Right lobe of liver (tissue), 6 donors: ENCODE results near the gene MYO1B. TPM values are rescaled to one million over a fixed set of nuclear protein-coding genes. Genes with fewer than 3 reads are reported as not detected.

ENCODE experiments used
- ATAC-seq, 4 donors: fragments of 200-7000 bp; cut with Tn5 transposase; one replicate each; pipeline ENCODE4 v1.9.1; 2020; ENCODE audit warnings: mild to moderate bottlenecking in 4 of 4, moderate library complexity in 4 of 4
- DNase-seq, 3 donors: peaks; one replicate each; pipeline ENCODE4 v3.0.0-alpha.2; 2020
- H3K27ac ChIP-seq, 3 donors: fragments of 200-600 bp; one replicate each; pipeline ENCODE4 v1.8.0; 2022
- H3K27me3 ChIP-seq, 2 donors: fragments of 200-600 bp; one replicate each; pipeline ENCODE4 v1.8.0; 2022
- H3K36me3 ChIP-seq, 4 donors: fragments of 200-600 bp; sonication (generic) in 1 of 4; one replicate each; pipeline versions ENCODE4 v1.5.1 to v1.8.0; 2017 to 2022; ENCODE audit warnings: control low read depth in 1 of 4
- H3K4me1 ChIP-seq, 4 donors: fragments of 200-600 bp; sonication (generic) in 1 of 4; one replicate each; pipeline versions ENCODE4 v1.5.1 to v1.8.0; 2017 to 2022; ENCODE audit warnings: control low read depth in 1 of 4
- H3K4me3 ChIP-seq, 3 donors: fragments of 200-600 bp; one replicate each; pipeline ENCODE4 v1.8.0; 2022
- H3K9me3 ChIP-seq, 4 donors: fragments of 200-600 bp; sonication (generic) in 1 of 4; one replicate each; pipeline versions ENCODE4 v1.5.1 to v1.8.0; 2017 to 2022; ENCODE audit warnings: control low read depth in 1 of 4
- POLR2A ChIP-seq: fragments of 450-650 bp; IDR thresholded peaks from one replicate; pipeline ENCODE4 v1.6.1; 2017; ENCODE audit warnings: antibody characterized with exemption, mild to moderate bottlenecking
- WGBS: methylation state at CpG from one replicate; pipeline ENCODE4 v1.1.6; 2018; ENCODE audit warnings: low coverage, low lambda C conversion rate; ENCODE audit not compliant: insufficient coverage; ENCODE audit errors: missing lambda C conversion rate; 5-methylcytosine and 5-hydroxymethylcytosine counted together
- intact Hi-C, 2 donors: fragments of 100-400 bp; cut with DNase I; formaldehyde crosslinking; loops; one replicate each; pipeline versions ENCODE4 v1.11.2 to v1.14.1; 2022
- total RNA-seq, 6 experiments: library from RNA; depleted of rRNA in 2 of 6; stranded (reverse); fragments of >200 nt in 2 of 6; fragmentation: NEBNext Ultra II Directional in 3 of 6; extraction: Animal tissue kit (Norgen Biotek cat#: 25700) in 3 of 6; gene quantifications; one replicate each; pipeline versions ENCODE4 v1.1.0 to v1.2.4, GENCODE V29; 2016 to 2023
- TF ChIP-seq, protein P1 (sequence below), 4 donors: fragments of 200-600 bp in 3 of 4; fragments of 450-650 bp in 1 of 4; IDR thresholded peaks; one replicate each; pipeline versions ENCODE4 v1.5.1 to v1.8.0; 2016 to 2022; ENCODE audit warnings: antibody characterized with exemption in 4 of 4, mild to moderate bottlenecking in 2 of 4
- donor health status: DM: no; HTN: yes; CAD: no.
- donor health status: DM: no; HTN: no; CAD: no.
- donor health status: DM: no; HTN: no; CAD: no.
- donor health status: DM: no; HTN: yes; CAD: no.
- donor health status: DM: no; HTN: yes; CAD: no.

The MYO1B gene
- total RNA-seq, 6 experiments from 2014 or later, result 171 to 273 (median 221) TPM

DNA sequence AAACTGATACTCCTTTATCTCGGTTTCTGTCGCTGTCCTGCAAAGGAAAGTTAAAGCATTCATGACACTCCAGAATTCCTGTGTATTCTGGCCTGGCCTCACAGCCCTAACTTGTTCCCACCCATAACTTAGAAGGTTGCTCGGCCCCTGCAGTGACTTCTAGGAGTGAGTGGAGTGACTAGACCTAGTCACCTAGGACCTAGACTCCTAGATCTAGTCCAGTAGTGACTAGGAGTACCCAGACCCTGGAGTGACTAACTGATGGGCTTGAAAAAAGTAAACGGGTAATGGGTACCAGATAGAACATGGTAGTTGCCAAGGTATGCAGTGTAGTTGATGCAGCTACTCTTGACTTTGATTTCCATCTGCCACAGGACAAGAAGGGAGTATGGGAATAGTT, 181.8 kb downstream of the MYO1B start:
- H3K4me1 ChIP-seq, result no peaks in the 10 kb centered on the region
- DNase-seq (no peak), ATAC-seq (peak in 2 of 4 donors; percentile 19 to 26)
- H3K27me3 ChIP-seq, result no peaks in the 10 kb centered on the region
- intact Hi-C loops, result no loop called here
- peaks cover 0 to 22% (median 4%) of the 10 kb centered on the region in 4 donors for H3K36me3 ChIP-seq
- TF ChIP-seq POLR2A, result no peak
- TF ChIP-seq, protein P1, sequence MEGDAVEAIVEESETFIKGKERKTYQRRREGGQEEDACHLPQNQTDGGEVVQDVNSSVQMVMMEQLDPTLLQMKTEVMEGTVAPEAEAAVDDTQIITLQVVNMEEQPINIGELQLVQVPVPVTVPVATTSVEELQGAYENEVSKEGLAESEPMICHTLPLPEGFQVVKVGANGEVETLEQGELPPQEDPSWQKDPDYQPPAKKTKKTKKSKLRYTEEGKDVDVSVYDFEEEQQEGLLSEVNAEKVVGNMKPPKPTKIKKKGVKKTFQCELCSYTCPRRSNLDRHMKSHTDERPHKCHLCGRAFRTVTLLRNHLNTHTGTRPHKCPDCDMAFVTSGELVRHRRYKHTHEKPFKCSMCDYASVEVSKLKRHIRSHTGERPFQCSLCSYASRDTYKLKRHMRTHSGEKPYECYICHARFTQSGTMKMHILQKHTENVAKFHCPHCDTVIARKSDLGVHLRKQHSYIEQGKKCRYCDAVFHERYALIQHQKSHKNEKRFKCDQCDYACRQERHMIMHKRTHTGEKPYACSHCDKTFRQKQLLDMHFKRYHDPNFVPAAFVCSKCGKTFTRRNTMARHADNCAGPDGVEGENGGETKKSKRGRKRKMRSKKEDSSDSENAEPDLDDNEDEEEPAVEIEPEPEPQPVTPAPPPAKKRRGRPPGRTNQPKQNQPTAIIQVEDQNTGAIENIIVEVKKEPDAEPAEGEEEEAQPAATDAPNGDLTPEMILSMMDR (IDR thresholded peaks at IDR 0.05), result no peak
- WGBS, result 79% methylated on average over 4 of the region's 4 CpGs
- H3K4me3 ChIP-seq, result no peak overlapping the region
- no peak overlapping the region for H3K27ac ChIP-seq
- no peaks in the 10 kb centered on the region for H3K9me3 ChIP-seq

DNA sequence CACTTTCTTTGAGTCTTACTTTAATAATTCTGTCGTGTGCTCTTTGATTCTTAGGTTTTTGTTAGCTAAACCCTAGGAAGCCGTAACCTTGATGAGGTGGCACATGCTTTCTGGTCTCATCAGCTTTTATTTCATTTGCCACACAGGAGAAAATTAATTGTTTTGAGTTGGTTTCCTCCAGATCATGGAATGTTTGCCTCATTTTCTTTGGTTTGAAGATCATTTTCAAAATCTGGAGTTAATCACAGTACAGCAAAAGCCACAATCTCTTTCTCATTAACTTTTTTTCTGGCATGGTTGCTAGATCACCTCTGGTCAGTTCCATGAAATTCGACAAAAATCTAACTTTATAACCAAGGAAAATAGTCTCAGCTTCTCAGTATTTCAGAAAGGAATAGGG, 182.9 kb downstream of the MYO1B start:
- H3K9me3 ChIP-seq, result no peaks in the 10 kb centered on the region
- no peak overlapping the region for H3K4me3 ChIP-seq
- H3K27me3 ChIP-seq, result no peaks in the 10 kb centered on the region
- H3K4me1 ChIP-seq, result no peaks in the 10 kb centered on the region
- intact Hi-C loops, result no loop called here
- no peak for ATAC-seq
- peaks cover 0 to 13% (median 2%) of the 10 kb centered on the region in 4 donors for H3K36me3 ChIP-seq
- TF ChIP-seq, protein P1 (IDR thresholded peaks at IDR 0.05), result no peak
- no peak for TF ChIP-seq POLR2A
- DNase-seq, result no peak
- 71% methylated on average over 3 of the region's 3 CpGs for WGBS
- no peak overlapping the region for H3K27ac ChIP-seq

DNA sequence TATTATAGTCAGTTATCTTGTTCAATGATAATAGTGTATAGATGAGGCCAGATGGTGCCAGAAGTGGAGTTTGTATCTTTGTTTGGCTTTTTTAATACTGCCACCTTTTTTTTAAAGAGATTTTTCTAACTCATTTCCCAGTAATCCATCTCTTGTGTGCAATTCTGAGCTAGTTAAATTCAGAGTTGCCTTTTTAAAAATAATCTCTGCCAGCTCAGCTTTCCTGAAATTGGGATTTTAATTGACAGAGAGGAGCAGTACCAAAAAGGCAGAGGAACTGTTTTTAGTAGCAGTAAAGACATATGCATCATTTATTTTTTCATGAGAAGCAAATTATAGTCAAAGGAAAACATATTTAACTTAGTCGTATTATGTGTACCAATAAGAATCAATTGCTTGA, 185.3 kb downstream of the MYO1B start:
- Histone ChIP-seq H3K4me1 (no peaks in the 10 kb centered on the region), H3K4me3 (no peak overlapping the region), H3K27ac (no peak overlapping the region), H3K27me3 (no peaks in the 10 kb centered on the region), H3K36me3 (no peaks in the 10 kb centered on the region), H3K9me3 (no peaks in the 10 kb centered on the region)
- WGBS, result 63% methylated on average over 1 of the region's 1 CpG
- intact Hi-C loops, result no loop called here
- no peak for DNase-seq
- no peak for TF ChIP-seq POLR2A
- TF ChIP-seq, protein P1 (IDR thresholded peaks at IDR 0.05), result no peak
- ATAC-seq, result no peak

DNA sequence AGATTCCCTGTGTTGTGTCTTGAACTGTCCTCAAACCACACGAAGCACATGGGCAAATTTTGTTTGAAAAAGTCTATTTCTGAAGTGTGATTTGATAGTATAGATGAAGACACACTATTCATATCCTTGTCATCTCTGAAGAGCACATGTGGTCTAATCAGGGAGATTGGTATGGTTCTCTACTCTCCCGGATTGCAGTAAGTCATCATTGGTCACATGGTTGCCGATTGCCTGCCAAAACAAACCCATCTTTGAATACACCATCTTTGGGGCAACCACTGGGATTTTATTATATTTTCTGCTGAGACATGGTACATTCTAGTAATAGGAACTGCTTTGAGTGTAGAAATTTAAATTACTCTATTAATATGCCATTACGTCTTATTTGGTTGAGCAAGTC, 186.9 kb downstream of the MYO1B start:
- Histone ChIP-seq H3K27ac (no peak overlapping the region), H3K36me3 (no peaks in the 10 kb centered on the region), H3K4me3 (no peak overlapping the region), H3K9me3 (no peaks in the 10 kb centered on the region), H3K27me3 (no peaks in the 10 kb centered on the region), H3K4me1 (peaks cover 0 to 8% (median 0%) of the 10 kb centered on the region in 4 donors)
- no peak for TF ChIP-seq POLR2A
- TF ChIP-seq, protein P1 (IDR thresholded peaks at IDR 0.05), result no peak
- 78% methylated on average over 3 of the region's 4 CpGs for WGBS
- intact Hi-C loops, result no loop called here
- DNase-seq (no peak), ATAC-seq (peak in 2 of 4 donors; percentile 15 to 31)

DNA sequence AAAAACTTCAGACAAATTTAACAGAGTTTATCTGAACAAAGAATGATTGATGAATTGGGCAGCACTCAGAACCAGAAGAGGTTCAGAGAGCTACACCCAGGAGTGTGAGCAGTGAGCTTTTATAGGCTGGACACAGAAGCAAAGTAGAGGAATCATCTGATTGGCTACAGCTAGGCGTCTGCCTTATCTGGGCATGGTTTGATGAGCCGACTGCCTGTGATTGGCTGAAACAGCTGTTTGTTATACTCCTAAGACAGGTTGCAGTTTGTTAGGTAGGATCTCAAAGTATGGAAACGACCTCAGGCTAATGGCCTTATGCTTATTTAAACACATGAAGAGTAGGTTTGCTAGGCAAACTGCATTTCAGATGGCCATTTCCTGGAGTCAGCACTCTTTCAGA, 188.9 kb downstream of the MYO1B start:
- Histone ChIP-seq H3K4me3 (no peak overlapping the region), H3K36me3 (no peaks in the 10 kb centered on the region), H3K27ac (no peak overlapping the region), H3K9me3 (no peaks in the 10 kb centered on the region), H3K4me1 (peaks cover 0 to 8% (median 0%) of the 10 kb centered on the region in 4 donors), H3K27me3 (no peaks in the 10 kb centered on the region)
- ATAC-seq (peak in 1 of 4 donors; percentile 33), DNase-seq (no peak)
- intact Hi-C loops, result no loop called here
- WGBS, result 65% methylated on average over 3 of the region's 3 CpGs
- TF ChIP-seq, protein P1 (IDR thresholded peaks at IDR 0.05), result no peak
- TF ChIP-seq POLR2A, result no peak
